ENCODE data around the gene MAP2K2. TPM values are rescaled to one million over a fixed set of nuclear protein-coding genes. Genes with fewer than 3 reads are reported as not detected.

Gene MAP2K2
- total and polyA plus RNA-seq, 4 donors: 40.3 to 72.7 (median 54.1) TPM

GRCh38 chr19:4084547-4084877, 39.4 kb downstream of the MAP2K2 start (continued):
- TF ChIP-seq, protein P1, sequence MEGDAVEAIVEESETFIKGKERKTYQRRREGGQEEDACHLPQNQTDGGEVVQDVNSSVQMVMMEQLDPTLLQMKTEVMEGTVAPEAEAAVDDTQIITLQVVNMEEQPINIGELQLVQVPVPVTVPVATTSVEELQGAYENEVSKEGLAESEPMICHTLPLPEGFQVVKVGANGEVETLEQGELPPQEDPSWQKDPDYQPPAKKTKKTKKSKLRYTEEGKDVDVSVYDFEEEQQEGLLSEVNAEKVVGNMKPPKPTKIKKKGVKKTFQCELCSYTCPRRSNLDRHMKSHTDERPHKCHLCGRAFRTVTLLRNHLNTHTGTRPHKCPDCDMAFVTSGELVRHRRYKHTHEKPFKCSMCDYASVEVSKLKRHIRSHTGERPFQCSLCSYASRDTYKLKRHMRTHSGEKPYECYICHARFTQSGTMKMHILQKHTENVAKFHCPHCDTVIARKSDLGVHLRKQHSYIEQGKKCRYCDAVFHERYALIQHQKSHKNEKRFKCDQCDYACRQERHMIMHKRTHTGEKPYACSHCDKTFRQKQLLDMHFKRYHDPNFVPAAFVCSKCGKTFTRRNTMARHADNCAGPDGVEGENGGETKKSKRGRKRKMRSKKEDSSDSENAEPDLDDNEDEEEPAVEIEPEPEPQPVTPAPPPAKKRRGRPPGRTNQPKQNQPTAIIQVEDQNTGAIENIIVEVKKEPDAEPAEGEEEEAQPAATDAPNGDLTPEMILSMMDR (IDR thresholded peaks at IDR 0.05; ENCODE audit: low read depth, low read length, missing input control): no peak
- no peak for TF ChIP-seq RXRA (IDR thresholded peaks at IDR 0.05)
- no peak for TF ChIP-seq EGR1 (IDR thresholded peaks at IDR 0.05; ENCODE audit: low read depth in 2 of 2)
- TF ChIP-seq JUND (IDR thresholded peaks at IDR 0.05): no peak
- TF ChIP-seq FOXA2 (IDR thresholded peaks at IDR 0.05): no peak
- TF ChIP-seq NR2F2 (IDR thresholded peaks at IDR 0.05): no peak

- Histone ChIP-seq H3K4me3 (ENCODE audit: low read depth in 1 of 3, low read length in 3 of 3) (peak overlapping the region in 1 of 3 donors; percentile 1), H3K36me3 (ENCODE audit: control insufficient read depth in 4 of 4, insufficient read depth in 3 of 4, low read depth in 1 of 4, low read length in 3 of 4) (no peaks in the 10 kb centered on the region), H3K9ac (ENCODE audit: low read depth in 1 of 2, low read length in 2 of 2) (no peak overlapping the region), H3K27me3 (ENCODE audit: control insufficient read depth in 4 of 4, insufficient read depth in 4 of 4, low read length in 3 of 4) (no peaks in the 10 kb centered on the region), H3K27ac (ENCODE audit: low read depth in 1 of 2, low read length in 2 of 2) (peak overlapping the region in 1 of 2 donors; percentile 60), H3K4me1 (ENCODE audit: control insufficient read depth in 4 of 4, insufficient read depth in 4 of 4, low read length in 3 of 4) (no peaks in the 10 kb centered on the region), H3K9me3 (ENCODE audit: control insufficient read depth in 4 of 4, low read length in 3 of 4) (no peaks in the 10 kb centered on the region)
- WGBS: 71% methylated on average over 28 of the region's 28 CpGs
- no peak for DNase-seq (ENCODE audit: low spot score)
- TF ChIP-seq NR2F2 (IDR thresholded peaks at IDR 0.05) (peak; percentile 83), TAF1 (conservative IDR thresholded peaks at IDR 0.05) (no peak), ATF3 (IDR thresholded peaks at IDR 0.05) (no peak), EGR1 (IDR thresholded peaks at IDR 0.05; ENCODE audit: low read depth in 2 of 2) (no peak), SP1 (IDR thresholded peaks at IDR 0.05) (no peak), JUND (IDR thresholded peaks at IDR 0.05) (no peak), RXRA (IDR thresholded peaks at IDR 0.05) (peak; percentile 16 to 37), RAD21 (IDR thresholded peaks at IDR 0.05) (no peak), HNF4G (IDR thresholded peaks at IDR 0.05) (no peak), REST (IDR thresholded peaks at IDR 0.05) (no peak), YY1 (IDR thresholded peaks at IDR 0.05) (no peak), FOXA2 (IDR thresholded peaks at IDR 0.05) (no peak), FOXA1 (IDR thresholded peaks at IDR 0.05) (no peak), GABPA (IDR thresholded peaks at IDR 0.05 in 1 of 2, conservative IDR thresholded peaks at IDR 0.05 in 1 of 2) (peak in 1 of 2 donors; percentile 53), ZBTB33 (IDR thresholded peaks at IDR 0.05) (no peak)
- TF ChIP-seq, protein P1 (IDR thresholded peaks at IDR 0.05; ENCODE audit: low read depth, low read length, missing input control): no peak
- TF ChIP-seq, protein P2, sequence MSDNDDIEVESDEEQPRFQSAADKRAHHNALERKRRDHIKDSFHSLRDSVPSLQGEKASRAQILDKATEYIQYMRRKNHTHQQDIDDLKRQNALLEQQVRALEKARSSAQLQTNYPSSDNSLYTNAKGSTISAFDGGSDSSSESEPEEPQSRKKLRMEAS (IDR thresholded peaks at IDR 0.05): no peak
Measured at GRCh38 chr19:4083677-4084546, 40.0 kb downstream of the MAP2K2 start.

Measured in liver (tissue), 9 donors.